HuH-7 (cell line): Measurements from ENCODE around the gene KCNA10.

Source experiments
- DNase-seq: peaks from one replicate; pipeline ENCODE4 v3.0.0; 2011; ENCODE audit warnings: low spot score

Gene KCNA10

DNA sequence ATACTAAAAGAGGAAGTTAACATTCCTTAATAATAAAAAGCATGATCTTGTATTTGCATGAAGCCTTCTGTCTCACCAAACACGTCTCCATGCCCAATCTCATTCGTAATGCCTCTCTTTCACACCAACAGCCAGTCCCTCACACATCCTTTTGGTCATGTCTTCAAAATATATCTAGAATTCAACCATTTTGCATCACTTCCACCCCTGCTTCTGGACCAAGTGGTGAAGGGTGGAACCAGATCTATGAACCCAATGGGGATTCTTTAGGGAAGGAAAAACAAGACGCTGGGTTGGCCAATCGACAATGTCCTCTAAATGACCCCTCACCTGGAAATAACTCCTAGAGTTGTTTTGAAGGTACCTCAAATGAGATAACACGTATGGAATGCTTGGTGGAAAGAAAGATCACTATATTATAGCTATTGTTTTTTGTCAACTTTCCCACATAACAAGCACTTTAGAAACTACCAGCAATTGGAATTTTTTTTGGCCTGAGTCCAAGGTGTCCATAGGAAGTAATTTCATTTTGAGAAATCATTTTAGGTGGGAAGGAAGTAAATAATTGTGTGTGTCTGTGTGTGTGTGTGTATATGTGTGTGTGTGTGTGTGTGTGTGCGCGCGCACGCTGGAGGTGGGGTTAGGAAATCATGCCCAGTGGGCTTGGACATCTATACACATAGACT, at the start of gene KCNA10:
KCNA10 (minus strand) TSS at position 51 of the 686 bp plus-strand sequence. CDS start 388 bp downstream, outside the sequence.
- DNase-seq = no peak

GRCh38 chr1:110566836-110567235, 47.9 kb upstream of the KCNA10 start:
- no peak for DNase-seq

- DNase-seq = no peak
Observed at GRCh38 chr1:110565565-110565964, 46.6 kb upstream of the KCNA10 start.

DNA sequence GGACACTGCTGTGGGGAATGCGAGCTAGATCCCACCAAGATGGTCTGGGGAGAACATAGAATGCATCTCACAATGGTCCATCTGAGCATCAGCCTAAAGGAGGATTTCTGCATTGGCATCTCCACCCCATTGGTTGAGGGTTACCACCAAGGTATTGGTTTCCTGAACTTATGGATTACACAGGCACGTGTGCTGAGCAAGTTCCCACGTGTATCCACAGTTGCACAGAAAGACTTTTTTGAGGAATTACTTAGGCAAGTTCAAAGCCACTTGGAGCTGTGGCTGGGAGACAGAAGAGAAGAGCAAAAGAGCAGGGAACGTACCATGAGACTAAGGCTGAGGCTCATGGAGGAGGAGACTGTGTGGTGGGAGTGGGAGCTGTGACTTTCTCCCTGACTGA, 44.1 kb upstream of the KCNA10 start:
- DNase-seq = no peak

- DNase-seq = no peak
Observed at GRCh38 chr1:110561596-110561995, 42.6 kb upstream of the KCNA10 start.

GRCh38 chr1:110559157-110559556, 40.2 kb upstream of the KCNA10 start:
- DNase-seq = no peak

- DNase-seq = no peak
Observed at GRCh38 chr1:110557481-110557880, 38.5 kb upstream of the KCNA10 start.

- DNase-seq = no peak
Observed at GRCh38 chr1:110556471-110556807, 37.5 kb upstream of the KCNA10 start.

GRCh38 chr1:110555807-110556470, 37.0 kb upstream of the KCNA10 start:
- DNase-seq = no peak

GRCh38 chr1:110554871-110555801, 36.2 kb upstream of the KCNA10 start:
- no peak for DNase-seq

- no peak for DNase-seq
Observed at GRCh38 chr1:110551278-110551809, 32.4 kb upstream of the KCNA10 start.

GRCh38 chr1:110549831-110550230, 30.9 kb upstream of the KCNA10 start:
- no peak for DNase-seq

DNA sequence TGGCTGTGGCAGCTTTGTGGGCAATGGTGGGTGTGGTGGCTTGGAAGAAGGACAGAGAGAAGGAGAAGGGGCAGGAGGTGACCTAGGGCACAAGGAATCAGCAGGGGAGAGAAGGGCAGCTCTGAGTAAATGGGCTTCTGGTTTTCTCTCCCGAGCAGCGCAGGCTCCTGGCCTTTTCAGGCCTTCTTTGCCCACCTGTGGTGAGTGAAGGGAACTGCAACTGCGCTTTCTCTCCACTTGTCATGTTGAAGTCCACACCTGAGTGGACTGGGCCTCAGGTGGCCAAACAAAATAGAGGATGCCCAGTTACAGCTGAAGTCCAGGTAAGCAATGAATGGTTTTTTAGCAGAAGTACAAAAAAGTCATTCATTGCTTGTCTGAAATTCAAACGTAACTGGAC, 29.4 kb upstream of the KCNA10 start:
- DNase-seq = peak; percentile 60

DNA sequence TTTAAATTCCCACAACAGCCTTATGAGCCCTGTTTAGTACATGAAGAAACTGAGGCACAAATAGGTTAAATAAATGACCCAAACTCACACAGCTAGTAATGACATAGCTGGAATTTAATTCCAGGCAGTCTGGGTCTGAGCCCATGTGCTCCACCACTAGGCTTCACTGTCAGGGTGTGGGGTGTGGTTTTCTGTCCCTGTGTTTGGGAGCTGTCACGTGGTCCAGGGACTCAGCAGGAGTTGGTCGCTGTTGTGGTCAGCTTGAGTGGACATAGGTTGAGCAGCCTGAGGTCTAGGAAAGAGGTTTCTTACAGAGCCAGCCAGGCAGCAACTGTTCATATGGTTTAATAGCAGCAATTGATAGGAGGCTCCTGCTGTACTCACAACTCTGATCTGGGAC, 28.0 kb upstream of the KCNA10 start:
- DNase-seq = no peak

GRCh38 chr1:110545492-110545891, 26.5 kb upstream of the KCNA10 start:
- DNase-seq = no peak

DNA sequence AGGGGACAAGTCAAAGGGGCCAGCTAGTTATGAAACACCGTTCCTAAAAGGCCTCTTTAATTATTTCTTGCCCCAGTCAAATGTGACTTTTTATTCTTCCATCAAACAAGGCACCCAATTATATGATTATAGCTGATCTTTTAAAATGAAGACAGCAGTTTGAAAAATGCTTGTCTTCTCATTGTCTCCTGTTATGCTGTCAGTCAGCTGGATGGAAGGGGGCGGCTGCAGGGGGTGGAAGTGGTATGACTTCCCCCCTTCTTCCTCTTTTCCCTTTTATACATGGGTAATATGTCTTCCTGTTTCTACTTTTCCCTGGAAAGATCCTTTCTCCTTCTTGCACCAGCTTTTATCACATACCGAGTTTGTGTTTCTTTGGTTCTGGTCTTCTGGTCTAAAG, 25.8 kb upstream of the KCNA10 start:
- DNase-seq = no peak

DNA sequence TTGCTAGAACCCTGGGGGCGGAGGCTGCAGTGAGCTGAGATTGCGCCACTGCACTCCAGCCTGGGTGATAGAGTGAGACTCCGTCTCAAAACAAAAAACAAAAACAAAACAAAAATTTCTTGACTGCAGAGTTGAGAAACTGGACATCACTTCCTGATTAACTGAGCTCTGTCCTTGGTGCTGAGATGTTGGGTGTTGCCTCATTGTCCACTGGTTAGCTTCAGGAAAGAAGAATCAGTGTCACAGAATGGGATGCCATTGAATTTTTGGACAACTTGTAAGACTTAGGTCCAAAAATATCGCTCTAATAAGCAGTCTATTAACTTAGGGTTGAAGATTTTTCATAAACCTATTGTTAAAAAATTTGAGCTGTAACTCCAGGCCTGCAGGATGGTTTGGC, 23.8 kb upstream of the KCNA10 start:
- DNase-seq = peak; percentile 36

- no peak for DNase-seq
Observed at GRCh38 chr1:110541906-110542395, 23.0 kb upstream of the KCNA10 start.

- no peak for DNase-seq
Observed at GRCh38 chr1:110540891-110541685, 22.1 kb upstream of the KCNA10 start.

DNA sequence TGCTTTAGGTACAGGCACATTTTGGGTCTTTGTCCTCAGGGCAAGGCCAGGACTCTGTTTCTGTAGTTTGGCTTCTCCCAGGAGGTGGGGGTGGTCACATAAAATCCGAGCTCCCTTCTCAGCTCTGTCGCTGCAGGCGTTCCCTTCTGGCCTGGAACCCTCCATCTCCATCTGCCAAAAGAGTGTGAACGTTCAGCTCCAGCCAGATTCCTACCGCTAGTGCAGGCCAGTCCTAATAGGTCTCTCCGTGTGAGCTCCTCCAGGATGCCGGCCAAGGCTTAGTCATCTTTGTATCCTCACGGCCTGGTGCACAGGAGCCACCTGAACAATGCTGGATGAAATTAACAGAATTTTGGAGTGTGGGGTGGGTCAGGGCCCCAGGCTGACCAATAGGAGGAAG, 19.9 kb upstream of the KCNA10 start:
- DNase-seq = no peak

GRCh38 chr1:110538075-110538474, 19.1 kb upstream of the KCNA10 start:
- DNase-seq = no peak

GRCh38 chr1:110535985-110536384, 17.0 kb upstream of the KCNA10 start:
- no peak for DNase-seq
